Loucy (cell line): Measurements from ENCODE around the gene MDM2.

Source experiments
- H2AFZ ChIP-seq: fragments of 200-600 bp; sonication (generic); 2 replicates; pipeline ENCODE4 v1.6.0; 2016; ENCODE audit warnings: antibody characterized with exemption, mild to moderate bottlenecking, low read length, moderate library complexity
- H3F3A ChIP-seq: fragments of 200-600 bp; 2 replicates; pipeline ENCODE4 v1.6.0; 2016; ENCODE audit warnings: antibody characterized with exemption, low read depth, mild to moderate bottlenecking
- H3K27me3 ChIP-seq: fragments of 200-600 bp; sonication (generic); 2 replicates; pipeline ENCODE4 v1.6.1; 2014; ENCODE audit warnings: low read length, mild to moderate bottlenecking; ENCODE audit not compliant: insufficient read depth, poor library complexity, severe bottlenecking
- H3K36me3 ChIP-seq: fragments of 200-600 bp; sonication (generic); 2 replicates; pipeline ENCODE4 v1.6.1; 2016; ENCODE audit warnings: low read length; ENCODE audit not compliant: insufficient read depth
- H3K4me1 ChIP-seq: fragments of 200-600 bp; sonication (generic); 2 replicates; pipeline ENCODE4 v1.5.1; 2014; ENCODE audit warnings: low read length, mild to moderate bottlenecking; ENCODE audit not compliant: insufficient read depth, poor library complexity, severe bottlenecking
- H3K4me2 ChIP-seq: fragments of 200-600 bp; sonication (generic); 2 replicates; pipeline ENCODE4 v1.6.0; 2014; ENCODE audit warnings: antibody characterized with exemption, low read length, low read depth, mild to moderate bottlenecking; ENCODE audit not compliant: poor library complexity, severe bottlenecking
- H3K4me3 ChIP-seq: fragments of 200-600 bp; sonication (generic); 2 replicates; pipeline ENCODE4 v1.5.1; 2014; ENCODE audit warnings: low read length, mild to moderate bottlenecking, mixed read lengths; ENCODE audit not compliant: poor library complexity, severe bottlenecking
- H3K79me2 ChIP-seq: fragments of 200-600 bp; sonication (generic); 2 replicates; pipeline ENCODE4 v1.6.1; 2014; ENCODE audit warnings: low read length; ENCODE audit not compliant: insufficient read depth
- H3K9ac ChIP-seq: fragments of 200-600 bp; sonication (generic); 2 replicates; pipeline ENCODE4 v1.6.0; 2014; ENCODE audit warnings: mild to moderate bottlenecking, low read depth, low read length, moderate library complexity; ENCODE audit not compliant: poor library complexity, severe bottlenecking
- H3K9me2 ChIP-seq: fragments of 200-600 bp; sonication (generic); replicated peaks from 2 replicates; pipeline ENCODE4 v1.6.1; 2016; ENCODE audit warnings: low read depth, low read length, mixed read lengths
- H3K9me3 ChIP-seq: fragments of 200-600 bp; sonication (generic); 2 replicates; pipeline ENCODE4 v1.6.1; 2014; ENCODE audit warnings: mild to moderate bottlenecking, antibody characterized with exemption, low read length, low read depth; ENCODE audit not compliant: insufficient read depth
- H4K20me1 ChIP-seq: fragments of 200-600 bp; sonication (generic); 2 replicates; pipeline ENCODE4 v1.6.0; 2014; ENCODE audit warnings: antibody characterized with exemption, low read length, mild to moderate bottlenecking; ENCODE audit not compliant: insufficient read depth, poor library complexity, severe bottlenecking
- EZH2phosphoT487 ChIP-seq: fragments of 200-600 bp; IDR thresholded peaks from 2 replicates; pipeline ENCODE4 v1.6.1; 2018; ENCODE audit warnings: antibody characterized with exemption, mild to moderate bottlenecking, moderate library complexity, borderline replicate concordance
- TF ChIP-seq, protein P1 (sequence below): fragments of 200-600 bp; sonication (generic); conservative IDR thresholded peaks from 2 replicates; pipeline ENCODE4 v1.5.1; 2014; ENCODE audit warnings: mild to moderate bottlenecking, antibody characterized with exemption, low read length

Gene MDM2

DNA sequence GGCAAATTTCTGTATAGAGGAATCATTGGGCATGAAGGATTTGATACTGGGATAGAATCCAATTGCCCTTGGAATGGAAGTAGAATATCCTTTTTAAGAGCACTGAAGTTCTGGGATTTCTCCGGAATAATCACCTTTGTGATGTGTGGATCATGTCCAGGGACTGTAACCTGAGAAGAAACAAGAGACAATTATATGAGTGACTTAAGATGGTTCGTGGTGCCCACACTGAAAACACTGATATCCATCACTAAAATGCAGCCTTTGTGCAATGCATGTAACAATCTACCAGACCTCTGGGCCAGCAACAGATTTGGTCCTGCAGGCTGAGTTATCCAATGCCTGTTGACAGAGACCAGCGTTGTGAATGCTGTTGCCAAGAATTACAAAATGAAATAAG is 48.5 kb downstream of the MDM2 start:
- Histone ChIP-seq H3K4me3 (no peak overlapping the region), H3K27me3 (no peaks in the 10 kb centered on the region), H3K36me3 (no peaks in the 10 kb centered on the region), H3K9ac (no peak overlapping the region), H3K9me2 (no peaks in the 10 kb centered on the region), H3F3A (no peaks in the 10 kb centered on the region), H2AFZ (no peak overlapping the region), H3K79me2 (no peaks in the 10 kb centered on the region), H3K4me2 (no peak overlapping the region), H4K20me1 (no peaks in the 10 kb centered on the region), H3K9me3 (no peaks in the 10 kb centered on the region), H3K4me1 (no peaks in the 10 kb centered on the region)
- TF ChIP-seq, protein P1, sequence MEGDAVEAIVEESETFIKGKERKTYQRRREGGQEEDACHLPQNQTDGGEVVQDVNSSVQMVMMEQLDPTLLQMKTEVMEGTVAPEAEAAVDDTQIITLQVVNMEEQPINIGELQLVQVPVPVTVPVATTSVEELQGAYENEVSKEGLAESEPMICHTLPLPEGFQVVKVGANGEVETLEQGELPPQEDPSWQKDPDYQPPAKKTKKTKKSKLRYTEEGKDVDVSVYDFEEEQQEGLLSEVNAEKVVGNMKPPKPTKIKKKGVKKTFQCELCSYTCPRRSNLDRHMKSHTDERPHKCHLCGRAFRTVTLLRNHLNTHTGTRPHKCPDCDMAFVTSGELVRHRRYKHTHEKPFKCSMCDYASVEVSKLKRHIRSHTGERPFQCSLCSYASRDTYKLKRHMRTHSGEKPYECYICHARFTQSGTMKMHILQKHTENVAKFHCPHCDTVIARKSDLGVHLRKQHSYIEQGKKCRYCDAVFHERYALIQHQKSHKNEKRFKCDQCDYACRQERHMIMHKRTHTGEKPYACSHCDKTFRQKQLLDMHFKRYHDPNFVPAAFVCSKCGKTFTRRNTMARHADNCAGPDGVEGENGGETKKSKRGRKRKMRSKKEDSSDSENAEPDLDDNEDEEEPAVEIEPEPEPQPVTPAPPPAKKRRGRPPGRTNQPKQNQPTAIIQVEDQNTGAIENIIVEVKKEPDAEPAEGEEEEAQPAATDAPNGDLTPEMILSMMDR, result no peak
- TF ChIP-seq EZH2phosphoT487, result no peak

DNA sequence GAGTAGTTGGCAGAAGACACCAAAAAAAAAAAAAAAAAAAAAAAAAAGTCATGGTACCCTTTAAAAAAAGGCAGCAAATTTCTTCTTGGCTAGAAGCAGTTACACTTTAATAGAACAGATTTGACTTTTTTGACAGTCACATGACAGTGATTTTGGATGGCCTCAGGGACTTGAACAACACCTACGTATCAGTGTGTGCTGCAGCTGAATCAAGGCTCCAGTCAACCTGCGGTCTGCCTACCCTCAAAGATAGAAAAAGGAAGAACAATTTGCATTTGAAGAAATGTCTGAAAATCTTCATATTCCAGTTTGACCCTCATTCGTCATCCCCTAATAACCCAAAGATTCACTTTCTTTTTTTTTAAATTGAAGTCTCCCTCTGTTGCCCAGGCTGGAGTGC is 53.9 kb downstream of the MDM2 start:
- Histone ChIP-seq H4K20me1 (no peaks in the 10 kb centered on the region), H3K4me2 (no peak overlapping the region), H3K9me3 (no peaks in the 10 kb centered on the region), H3K4me3 (no peak overlapping the region), H3K4me1 (peaks cover 3% of the 10 kb centered on the region), H3F3A (no peaks in the 10 kb centered on the region), H3K36me3 (no peaks in the 10 kb centered on the region), H2AFZ (no peak overlapping the region), H3K79me2 (no peaks in the 10 kb centered on the region), H3K9ac (no peak overlapping the region), H3K27me3 (no peaks in the 10 kb centered on the region), H3K9me2 (no peaks in the 10 kb centered on the region)
- TF ChIP-seq, protein P1, result no peak
- TF ChIP-seq EZH2phosphoT487, result no peak

DNA sequence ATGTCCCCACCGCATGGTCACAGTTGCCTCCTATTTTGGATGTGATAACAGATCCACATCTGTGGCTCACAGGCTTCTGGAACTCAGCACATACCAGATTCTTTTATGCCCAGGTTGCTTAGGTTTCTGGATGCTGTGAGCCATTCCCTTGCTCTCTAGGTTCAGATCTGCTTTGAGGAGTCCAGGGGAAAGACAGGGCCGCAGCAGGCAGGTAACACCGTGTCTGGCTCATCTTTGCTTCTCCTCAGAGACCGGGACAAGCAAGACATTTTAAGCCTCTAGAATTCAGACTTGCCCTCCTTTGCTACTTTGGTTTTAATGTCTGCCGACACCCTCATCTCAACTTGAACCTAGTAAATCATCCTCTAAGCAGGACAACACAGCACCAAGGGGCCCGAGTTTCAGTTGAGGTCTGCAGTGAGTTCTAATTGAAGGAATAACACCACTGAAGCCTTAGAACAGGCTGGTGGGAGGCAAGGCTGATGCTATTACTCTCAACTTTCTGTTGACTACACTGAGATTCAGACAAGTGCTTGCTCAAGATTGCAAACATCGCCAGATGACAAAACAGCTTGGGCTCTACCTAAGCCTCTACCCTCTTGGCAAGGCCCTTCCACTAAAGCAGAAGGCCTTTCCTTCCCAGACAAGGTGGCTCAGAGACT is 55.3 kb downstream of the MDM2 start:
- Histone ChIP-seq H3K79me2 (no peaks in the 10 kb centered on the region), H3F3A (no peaks in the 10 kb centered on the region), H3K36me3 (no peaks in the 10 kb centered on the region), H2AFZ (peak overlapping the region; percentile 86), H3K4me3 (peak overlapping the region; percentile 43), H3K9me3 (no peaks in the 10 kb centered on the region), H3K4me2 (peak overlapping the region; percentile 63), H3K4me1 (peaks cover 3% of the 10 kb centered on the region), H3K27me3 (no peaks in the 10 kb centered on the region), H3K9me2 (no peaks in the 10 kb centered on the region), H4K20me1 (no peaks in the 10 kb centered on the region), H3K9ac (peak overlapping the region; percentile 17)
- TF ChIP-seq, protein P1, result no peak
- no peak for TF ChIP-seq EZH2phosphoT487
